Measurements from ENCODE around the gene RNASE11.
"Not testable (repeated sequence)": the region's sequence is repeated elsewhere in the genome, so short reads cannot be mapped to it uniquely, and the experiment has no call there.

The RNASE11 gene

GRCh38 chr14:20578325-20578724 lies 9.5 kb downstream of the RNASE11 start:
- no peak for DNase-seq

GRCh38 chr14:20572382-20572990 lies 15.3 kb downstream of the RNASE11 start:
- DNase-seq, result not testable (repeated sequence)

GRCh38 chr14:20570720-20571119 lies 17.1 kb downstream of the RNASE11 start:
- not testable (repeated sequence) for DNase-seq

- not testable (repeated sequence) for DNase-seq
These were observed 17.9 kb downstream of the RNASE11 start for GRCh38 chr14:20569865-20570264.

GRCh38 chr14:20569066-20569465 lies 18.7 kb downstream of the RNASE11 start:
- no peak for DNase-seq

- DNase-seq, result no peak
These were observed 19.4 kb downstream of the RNASE11 start for GRCh38 chr14:20568393-20568792.

GRCh38 chr14:20567199-20567598 lies 20.6 kb downstream of the RNASE11 start:
- DNase-seq, result not testable (repeated sequence)

- DNase-seq, result no peak
These were observed 23.3 kb downstream of the RNASE11 start for GRCh38 chr14:20564501-20564997.

- DNase-seq, result no peak
These were observed 23.8 kb downstream of the RNASE11 start for GRCh38 chr14:20563971-20564370.

- DNase-seq, result no peak
These were observed 26.8 kb downstream of the RNASE11 start, which contains the start of gene RNASE9 for GRCh38 chr14:20560961-20561360. Gene RNASE9, minus strand, starts transcription at chr14:20561047.

GRCh38 chr14:20559461-20559904 lies 28.3 kb downstream of the RNASE11 start:
- DNase-seq, result no peak

- DNase-seq, result no peak
These were observed 30.6 kb downstream of the RNASE11 start for GRCh38 chr14:20557212-20557542.

GRCh38 chr14:20556500-20557211 lies 31.1 kb downstream of the RNASE11 start:
- no peak for DNase-seq

GRCh38 chr14:20555845-20556244 lies 32.0 kb downstream of the RNASE11 start:
- no peak for DNase-seq

GRCh38 chr14:20553024-20553423 lies 34.8 kb downstream of the RNASE11 start:
- no peak for DNase-seq

GRCh38 chr14:20551606-20552005 lies 36.2 kb downstream of the RNASE11 start:
- no peak for DNase-seq

- no peak for DNase-seq
These were observed 36.9 kb downstream of the RNASE11 start for GRCh38 chr14:20550926-20551325.

GRCh38 chr14:20548414-20549158 lies 39.2 kb downstream of the RNASE11 start:
- no peak for DNase-seq

- no peak for DNase-seq
These were observed 40.9 kb downstream of the RNASE11 start for GRCh38 chr14:20546877-20547276.

GRCh38 chr14:20539906-20540305 lies 47.9 kb downstream of the RNASE11 start:
- no peak for DNase-seq

All from CD4-positive, alpha-beta T cell treated with Interleukin-1 beta for 1 hour (primary cell).